ENCODE measurements around the gene TBC1D12.

GRCh38 chr10:94353336-94353735 lies 49.0 kb upstream of the TBC1D12 start:
- TF ChIP-seq, protein P1, sequence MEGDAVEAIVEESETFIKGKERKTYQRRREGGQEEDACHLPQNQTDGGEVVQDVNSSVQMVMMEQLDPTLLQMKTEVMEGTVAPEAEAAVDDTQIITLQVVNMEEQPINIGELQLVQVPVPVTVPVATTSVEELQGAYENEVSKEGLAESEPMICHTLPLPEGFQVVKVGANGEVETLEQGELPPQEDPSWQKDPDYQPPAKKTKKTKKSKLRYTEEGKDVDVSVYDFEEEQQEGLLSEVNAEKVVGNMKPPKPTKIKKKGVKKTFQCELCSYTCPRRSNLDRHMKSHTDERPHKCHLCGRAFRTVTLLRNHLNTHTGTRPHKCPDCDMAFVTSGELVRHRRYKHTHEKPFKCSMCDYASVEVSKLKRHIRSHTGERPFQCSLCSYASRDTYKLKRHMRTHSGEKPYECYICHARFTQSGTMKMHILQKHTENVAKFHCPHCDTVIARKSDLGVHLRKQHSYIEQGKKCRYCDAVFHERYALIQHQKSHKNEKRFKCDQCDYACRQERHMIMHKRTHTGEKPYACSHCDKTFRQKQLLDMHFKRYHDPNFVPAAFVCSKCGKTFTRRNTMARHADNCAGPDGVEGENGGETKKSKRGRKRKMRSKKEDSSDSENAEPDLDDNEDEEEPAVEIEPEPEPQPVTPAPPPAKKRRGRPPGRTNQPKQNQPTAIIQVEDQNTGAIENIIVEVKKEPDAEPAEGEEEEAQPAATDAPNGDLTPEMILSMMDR (conservative IDR thresholded peaks at IDR 0.05; ENCODE audit: low read length), result no peak
- no peak for TF ChIP-seq EZH2phosphoT487 (IDR thresholded peaks at IDR 0.05; ENCODE audit: borderline replicate concordance, low read depth, low read length)

Measured in OCI-LY7 (cell line).